Thyroid gland (tissue), 4 donors: Measurements from ENCODE around the gene ALDH1A2. TPM values are rescaled to one million over a fixed set of nuclear protein-coding genes. Genes with fewer than 3 reads are reported as not detected.

ENCODE experiments used
- DNase-seq, 2 donors: peaks; one replicate each; pipeline ENCODE4 v3.0.0-alpha.2; 2019
- H3K27ac ChIP-seq, 3 donors: fragments of 200-600 bp; sonication (generic); 1 replicate in 2 of 3; 2 replicates in 1 of 3; pipeline ENCODE4 v1.5.1; 2016 to 2019; ENCODE audit warnings: mild to moderate bottlenecking in 1 of 3, moderate library complexity in 1 of 3
- H3K27me3 ChIP-seq: fragments of 200-600 bp; sonication (generic); one replicate; pipeline ENCODE4 v1.5.1; 2019
- H3K36me3 ChIP-seq, 2 donors: fragments of 200-600 bp; sonication (generic); one replicate each; pipeline ENCODE4 v1.5.1; 2016 to 2019
- H3K4me1 ChIP-seq, 2 donors: fragments of 200-600 bp; sonication (generic); one replicate each; pipeline ENCODE4 v1.5.1; 2017 to 2019
- H3K4me3 ChIP-seq, 3 donors: fragments of 200-600 bp; sonication (generic); replicated peaks in 1 of 3; 1 replicate in 2 of 3; 2 replicates in 1 of 3; pipeline ENCODE4 v1.5.1; 2016; ENCODE audit warnings: mild to moderate bottlenecking in 1 of 3
- H3K9me3 ChIP-seq: fragments of 200-600 bp; sonication (generic); one replicate; pipeline ENCODE4 v1.5.1; 2017
- POLR2A ChIP-seq, 2 donors: fragments of 450-650 bp; IDR thresholded peaks; one replicate each; pipeline ENCODE4 v1.6.1; 2017; ENCODE audit warnings: antibody characterized with exemption in 2 of 2, mild to moderate bottlenecking in 2 of 2, moderate library complexity in 1 of 2
- WGBS, 2 donors: methylation state at CpG; one replicate each; pipeline ENCODE4 v1.1.5; 2017; 5-methylcytosine and 5-hydroxymethylcytosine counted together
- intact Hi-C: fragments of 100-400 bp; cut with DNase I; formaldehyde crosslinking; loops from one replicate; pipeline ENCODE4 v1.15.1; 2023
- total RNA-seq, 4 donors: library from RNA; depleted of rRNA; stranded (reverse); fragments of >200 nt; gene quantifications; one replicate each; pipeline ENCODE4 v1.2.3, GENCODE V29; 2016
- TF ChIP-seq, protein P1 (sequence below), 6 experiments: fragments of 200-600 bp in 3 of 6; fragments of 450-650 bp in 3 of 6; sonication (generic) in 3 of 6; IDR thresholded peaks; one replicate each; pipeline ENCODE4 v1.5.1; 2016 to 2019; ENCODE audit warnings: antibody characterized with exemption in 6 of 6, mild to moderate bottlenecking in 2 of 6, inconsistent platforms in 1 of 6, moderate library complexity in 1 of 6

ALDH1A2 gene
- total RNA-seq, 4 donors from 2014 or later = 0.98 to 12.4 (median 7.3) TPM

GRCh38 chr15:57994221-57995049 is 71.1 kb downstream of the ALDH1A2 start:
- Histone ChIP-seq H3K4me3 (no peak overlapping the region), H3K27ac (no peak overlapping the region)

GRCh38 chr15:57993409-57994145 is 71.9 kb downstream of the ALDH1A2 start:
- no peaks in the 10 kb centered on the region for H3K36me3 ChIP-seq

More at GRCh38 chr15:57994221-57995049, 71.1 kb downstream of the ALDH1A2 start:
- H3K27me3 ChIP-seq = no peaks in the 10 kb centered on the region
- intact Hi-C loops = no loop called here
- H3K4me1 ChIP-seq = no peaks in the 10 kb centered on the region
- no peak for TF ChIP-seq POLR2A (IDR thresholded peaks at IDR 0.05)
- TF ChIP-seq, protein P1, sequence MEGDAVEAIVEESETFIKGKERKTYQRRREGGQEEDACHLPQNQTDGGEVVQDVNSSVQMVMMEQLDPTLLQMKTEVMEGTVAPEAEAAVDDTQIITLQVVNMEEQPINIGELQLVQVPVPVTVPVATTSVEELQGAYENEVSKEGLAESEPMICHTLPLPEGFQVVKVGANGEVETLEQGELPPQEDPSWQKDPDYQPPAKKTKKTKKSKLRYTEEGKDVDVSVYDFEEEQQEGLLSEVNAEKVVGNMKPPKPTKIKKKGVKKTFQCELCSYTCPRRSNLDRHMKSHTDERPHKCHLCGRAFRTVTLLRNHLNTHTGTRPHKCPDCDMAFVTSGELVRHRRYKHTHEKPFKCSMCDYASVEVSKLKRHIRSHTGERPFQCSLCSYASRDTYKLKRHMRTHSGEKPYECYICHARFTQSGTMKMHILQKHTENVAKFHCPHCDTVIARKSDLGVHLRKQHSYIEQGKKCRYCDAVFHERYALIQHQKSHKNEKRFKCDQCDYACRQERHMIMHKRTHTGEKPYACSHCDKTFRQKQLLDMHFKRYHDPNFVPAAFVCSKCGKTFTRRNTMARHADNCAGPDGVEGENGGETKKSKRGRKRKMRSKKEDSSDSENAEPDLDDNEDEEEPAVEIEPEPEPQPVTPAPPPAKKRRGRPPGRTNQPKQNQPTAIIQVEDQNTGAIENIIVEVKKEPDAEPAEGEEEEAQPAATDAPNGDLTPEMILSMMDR (IDR thresholded peaks at IDR 0.05) = no peak
- H3K36me3 ChIP-seq = no peaks in the 10 kb centered on the region
- H3K9me3 ChIP-seq = no peaks in the 10 kb centered on the region
- 46 to 50% methylated on average over 3 of the region's 3 CpGs for WGBS, 2 donors
- DNase-seq = no peak

DNA sequence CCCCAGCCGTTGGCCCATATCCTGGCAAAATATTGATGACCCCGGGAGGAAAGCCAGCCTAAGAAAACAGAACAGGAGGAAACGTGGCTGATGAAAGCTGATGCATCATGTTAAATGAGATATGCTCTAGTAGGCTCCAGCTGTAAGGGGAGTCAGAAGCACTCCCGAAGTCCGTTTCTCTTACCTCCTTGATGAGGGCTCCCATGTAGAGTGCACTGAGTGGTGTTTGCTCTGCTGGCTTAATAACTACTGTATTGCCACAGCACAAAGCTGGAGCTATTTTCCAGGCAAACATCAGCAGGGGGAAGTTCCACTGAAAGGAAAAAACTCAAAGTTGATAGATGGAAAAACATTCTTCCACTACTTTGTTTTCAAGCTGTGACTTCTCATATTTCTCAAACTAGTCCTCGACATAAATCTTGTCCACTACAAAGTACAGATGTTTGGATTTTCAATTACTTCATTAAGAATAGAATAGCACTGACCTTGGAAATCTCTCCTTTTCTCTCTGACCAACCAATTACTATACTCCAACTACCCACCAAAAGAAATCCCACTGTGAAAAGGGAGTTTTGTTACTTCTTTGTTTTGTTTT is 72.7 kb downstream of the ALDH1A2 start:
- DNase-seq = no peak
- WGBS, 2 donors = 59 to 66% methylated on average over 6 of the region's 6 CpGs

More at GRCh38 chr15:57993409-57994145, 71.9 kb downstream of the ALDH1A2 start:
- H3K27me3 ChIP-seq = no peaks in the 10 kb centered on the region
- WGBS, 2 donors = 37 to 46% methylated on average over 3 of the region's 3 CpGs
- no peaks in the 10 kb centered on the region for H3K9me3 ChIP-seq
- no peak for DNase-seq
- TF ChIP-seq, protein P1 (IDR thresholded peaks at IDR 0.05) = no peak
- no peak for TF ChIP-seq POLR2A (IDR thresholded peaks at IDR 0.05)
- intact Hi-C loops = no loop called here
- no peaks in the 10 kb centered on the region for H3K4me1 ChIP-seq
- no peak overlapping the region for H3K27ac ChIP-seq
- no peak overlapping the region for H3K4me3 ChIP-seq

GRCh38 chr15:57973534-57973933 is 92.0 kb downstream of the ALDH1A2 start:
- no peak for DNase-seq
- Histone ChIP-seq H3K4me1 (no peaks in the 10 kb centered on the region), H3K4me3 (no peak overlapping the region), H3K36me3 (no peaks in the 10 kb centered on the region), H3K9me3 (no peaks in the 10 kb centered on the region), H3K27ac (no peak overlapping the region), H3K27me3 (no peaks in the 10 kb centered on the region)
- intact Hi-C loops = no loop called here
- no peak for TF ChIP-seq POLR2A (IDR thresholded peaks at IDR 0.05)
- TF ChIP-seq, protein P1 (IDR thresholded peaks at IDR 0.05) = no peak
- WGBS, 2 donors = 88 to 92% methylated on average over 3 of the region's 3 CpGs

More for the DNA sequence above, 72.7 kb downstream of the ALDH1A2 start:
- TF ChIP-seq, protein P1 (IDR thresholded peaks at IDR 0.05) = no peak
- TF ChIP-seq POLR2A (IDR thresholded peaks at IDR 0.05) = no peak
- no peaks in the 10 kb centered on the region for H3K27me3 ChIP-seq
- no peak overlapping the region for H3K4me3 ChIP-seq
- H3K9me3 ChIP-seq = no peaks in the 10 kb centered on the region
- intact Hi-C loops = no loop called here
- no peak overlapping the region for H3K27ac ChIP-seq
- no peaks in the 10 kb centered on the region for H3K4me1 ChIP-seq
- no peaks in the 10 kb centered on the region for H3K36me3 ChIP-seq
